Muscle of leg (tissue), 11 donors: Measurements from ENCODE around the gene ATP6V1G1. TPM values are rescaled to one million over a fixed set of nuclear protein-coding genes. Genes with fewer than 3 reads are reported as not detected.

Source experiments
- DNase-seq: peaks from one replicate; pipeline ENCODE4 v3.0.0; 2013
- H3K27ac ChIP-seq: one replicate; pipeline ENCODE4 v1.5.1; 2013; ENCODE audit warnings: mild to moderate bottlenecking, low read length, control low read depth
- H3K27me3 ChIP-seq: one replicate; pipeline ENCODE4 v1.6.1; 2013; ENCODE audit warnings: low read length; ENCODE audit not compliant: control insufficient read depth, insufficient read depth
- H3K36me3 ChIP-seq: one replicate; pipeline ENCODE4 v1.6.1; 2013; ENCODE audit warnings: low read length; ENCODE audit not compliant: control insufficient read depth, insufficient read depth
- H3K4me1 ChIP-seq: one replicate; pipeline ENCODE4 v1.6.1; 2013; ENCODE audit warnings: low read length; ENCODE audit not compliant: control insufficient read depth, insufficient read depth
- H3K4me3 ChIP-seq: one replicate; pipeline ENCODE4 v1.5.1; 2013; ENCODE audit warnings: low read length, control low read depth
- H3K9me3 ChIP-seq: replicated peaks from 2 replicates; pipeline ENCODE4 v1.6.1; 2013; ENCODE audit warnings: low read depth, low read length; ENCODE audit not compliant: control insufficient read depth
- WGBS: methylation state at CpG from one replicate; pipeline ENCODE4 v1.1.5; 2013; ENCODE audit warnings: missing lambda C conversion rate; ENCODE audit not compliant: insufficient coverage; 5-methylcytosine and 5-hydroxymethylcytosine counted together
- polyA plus RNA-seq, 8 donors: library from polyadenylated mRNA; unstranded; fragments of 120-200 nt; gene quantifications; one replicate each; pipeline versions ENCODE4 v1.2.1 to v1.2.3, GENCODE V29; 2013; ENCODE audit warnings: inconsistent platforms in 1 of 8, low replicate concordance in 1 of 8; ENCODE audit not compliant: insufficient read length in 8 of 8, insufficient read depth in 1 of 8
- total RNA-seq: library from RNA; stranded (reverse); fragments of 120-200 nt; gene quantifications from one replicate; pipeline ENCODE4 v1.2.4, GENCODE V29; 2013

ATP6V1G1 gene
- total and polyA plus RNA-seq, 9 donors: 82.1 to 125 (median 96.8) TPM

- H3K27ac ChIP-seq: no peak overlapping the region
- WGBS: 82% methylated on average over 7 of the region's 7 CpGs
- no peak for DNase-seq
- peaks cover 8% of the 10 kb centered on the region for H3K36me3 ChIP-seq
- H3K4me3 ChIP-seq: no peak overlapping the region
- no peaks in the 10 kb centered on the region for H3K4me1 ChIP-seq
- H3K27me3 ChIP-seq: no peaks in the 10 kb centered on the region
- no peaks in the 10 kb centered on the region for H3K9me3 ChIP-seq
Measured at GRCh38 chr9:114621561-114621960, 34.0 kb downstream of the ATP6V1G1 start.

GRCh38 chr9:114621975-114622609 is 34.5 kb downstream of the ATP6V1G1 start:
- Histone ChIP-seq H3K9me3 (no peaks in the 10 kb centered on the region), H3K4me1 (no peaks in the 10 kb centered on the region), H3K27me3 (no peaks in the 10 kb centered on the region), H3K4me3 (no peak overlapping the region), H3K36me3 (peaks cover 14% of the 10 kb centered on the region), H3K27ac (no peak overlapping the region)
- peak; percentile 22 for DNase-seq
- WGBS: 50% methylated on average over 1 of the region's 2 CpGs

GRCh38 chr9:114624677-114625076 is 37.1 kb downstream of the ATP6V1G1 start:
- no peak for DNase-seq
- WGBS: 76% methylated on average over 2 of the region's 2 CpGs
- H3K4me1 ChIP-seq: no peaks in the 10 kb centered on the region
- H3K9me3 ChIP-seq: no peaks in the 10 kb centered on the region
- H3K4me3 ChIP-seq: no peak overlapping the region
- no peak overlapping the region for H3K27ac ChIP-seq
- H3K36me3 ChIP-seq: peaks cover 29% of the 10 kb centered on the region
- H3K27me3 ChIP-seq: no peaks in the 10 kb centered on the region

GRCh38 chr9:114626415-114627020 is 38.9 kb downstream of the ATP6V1G1 start:
- Histone ChIP-seq H3K9me3 (no peaks in the 10 kb centered on the region), H3K27me3 (no peaks in the 10 kb centered on the region), H3K27ac (no peak overlapping the region), H3K4me3 (no peak overlapping the region), H3K36me3 (peaks cover 39% of the 10 kb centered on the region), H3K4me1 (no peaks in the 10 kb centered on the region)
- 70% methylated on average over 2 of the region's 4 CpGs for WGBS
- DNase-seq: no peak

DNA sequence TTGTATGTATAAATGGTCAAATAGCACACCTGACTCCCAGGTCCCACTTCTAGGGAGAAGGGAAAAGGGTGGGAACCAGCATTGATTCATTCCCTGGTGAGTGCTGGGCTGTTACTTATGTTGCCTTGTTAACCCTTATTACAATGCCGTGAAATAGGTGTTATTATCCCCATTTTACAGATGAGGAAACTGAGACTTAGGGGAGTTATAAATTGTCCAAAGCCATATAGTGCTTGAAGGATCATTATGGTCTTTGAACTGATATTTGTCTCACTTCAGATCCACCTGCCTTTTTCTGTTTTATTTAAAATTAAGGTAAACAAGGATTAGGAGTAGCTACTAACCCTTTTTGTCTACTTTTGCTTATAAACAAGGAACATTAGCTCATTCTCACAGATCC is 40.0 kb downstream of the ATP6V1G1 start:
- Histone ChIP-seq H3K9me3 (no peaks in the 10 kb centered on the region), H3K27ac (no peak overlapping the region), H3K4me3 (no peak overlapping the region), H3K36me3 (peaks cover 45% of the 10 kb centered on the region), H3K4me1 (no peaks in the 10 kb centered on the region), H3K27me3 (no peaks in the 10 kb centered on the region)
- no CpG with 5 or more reads among the region's 1 CpG for WGBS
- no peak for DNase-seq

GRCh38 chr9:114629563-114630090 is 42.1 kb downstream of the ATP6V1G1 start:
- H3K36me3 ChIP-seq: peaks cover 54% of the 10 kb centered on the region
- no peak for DNase-seq
- no peaks in the 10 kb centered on the region for H3K4me1 ChIP-seq
- no peak overlapping the region for H3K4me3 ChIP-seq
- H3K27me3 ChIP-seq: no peaks in the 10 kb centered on the region
- H3K27ac ChIP-seq: no peak overlapping the region
- 56% methylated on average over 5 of the region's 7 CpGs for WGBS
- H3K9me3 ChIP-seq: no peaks in the 10 kb centered on the region

- Histone ChIP-seq H3K27me3 (no peaks in the 10 kb centered on the region), H3K36me3 (peaks cover 63% of the 10 kb centered on the region), H3K9me3 (no peaks in the 10 kb centered on the region), H3K4me1 (no peaks in the 10 kb centered on the region), H3K4me3 (no peak overlapping the region), H3K27ac (no peak overlapping the region)
- no peak for DNase-seq
- WGBS: no CpG with 5 or more reads among the region's 2 CpGs
Measured at GRCh38 chr9:114631166-114631565, 43.6 kb downstream of the ATP6V1G1 start.

GRCh38 chr9:114633438-114634089 is 46.0 kb downstream of the ATP6V1G1 start:
- no peak overlapping the region for H3K27ac ChIP-seq
- no peaks in the 10 kb centered on the region for H3K4me1 ChIP-seq
- 82% methylated on average over 4 of the region's 11 CpGs for WGBS
- peaks cover 55% of the 10 kb centered on the region for H3K36me3 ChIP-seq
- H3K4me3 ChIP-seq: no peak overlapping the region
- no peaks in the 10 kb centered on the region for H3K9me3 ChIP-seq
- no peaks in the 10 kb centered on the region for H3K27me3 ChIP-seq
- no peak for DNase-seq

GRCh38 chr9:114634387-114634786 is 46.8 kb downstream of the ATP6V1G1 start:
- 85% methylated on average over 6 of the region's 6 CpGs for WGBS
- DNase-seq: no peak
- H3K4me1 ChIP-seq: no peaks in the 10 kb centered on the region
- no peak overlapping the region for H3K4me3 ChIP-seq
- no peak overlapping the region for H3K27ac ChIP-seq
- H3K36me3 ChIP-seq: peaks cover 53% of the 10 kb centered on the region
- no peaks in the 10 kb centered on the region for H3K9me3 ChIP-seq
- H3K27me3 ChIP-seq: no peaks in the 10 kb centered on the region

GRCh38 chr9:114638404-114638803 is 50.8 kb downstream of the ATP6V1G1 start:
- Histone ChIP-seq H3K4me1 (no peaks in the 10 kb centered on the region), H3K9me3 (no peaks in the 10 kb centered on the region), H3K27ac (no peak overlapping the region), H3K4me3 (no peak overlapping the region), H3K27me3 (no peaks in the 10 kb centered on the region), H3K36me3 (peaks cover 42% of the 10 kb centered on the region)
- DNase-seq: no peak
- WGBS: 82% methylated on average over 7 of the region's 8 CpGs
